NB4 (cell line): ENCODE measurements around the gene SLC5A10.

Experiments used
- MAX ChIP-seq: IDR thresholded peaks from 2 replicates; pipeline ENCODE4 v1.6.1; 2011; ENCODE audit warnings: low read depth, low read length
- MYC ChIP-seq: IDR thresholded peaks from 2 replicates; pipeline ENCODE4 v1.6.1; 2011; ENCODE audit warnings: low read depth, low read length
- POLR2A ChIP-seq: IDR thresholded peaks from 2 replicates; pipeline ENCODE4 v1.6.1; 2011; ENCODE audit warnings: mild to moderate bottlenecking; ENCODE audit not compliant: insufficient read length; ENCODE audit errors: extremely low read depth
- TF ChIP-seq, protein P1 (sequence below): IDR thresholded peaks from one replicate; pipeline ENCODE4 v1.5.1; 2012; ENCODE audit warnings: low read depth, low read length

DNA sequence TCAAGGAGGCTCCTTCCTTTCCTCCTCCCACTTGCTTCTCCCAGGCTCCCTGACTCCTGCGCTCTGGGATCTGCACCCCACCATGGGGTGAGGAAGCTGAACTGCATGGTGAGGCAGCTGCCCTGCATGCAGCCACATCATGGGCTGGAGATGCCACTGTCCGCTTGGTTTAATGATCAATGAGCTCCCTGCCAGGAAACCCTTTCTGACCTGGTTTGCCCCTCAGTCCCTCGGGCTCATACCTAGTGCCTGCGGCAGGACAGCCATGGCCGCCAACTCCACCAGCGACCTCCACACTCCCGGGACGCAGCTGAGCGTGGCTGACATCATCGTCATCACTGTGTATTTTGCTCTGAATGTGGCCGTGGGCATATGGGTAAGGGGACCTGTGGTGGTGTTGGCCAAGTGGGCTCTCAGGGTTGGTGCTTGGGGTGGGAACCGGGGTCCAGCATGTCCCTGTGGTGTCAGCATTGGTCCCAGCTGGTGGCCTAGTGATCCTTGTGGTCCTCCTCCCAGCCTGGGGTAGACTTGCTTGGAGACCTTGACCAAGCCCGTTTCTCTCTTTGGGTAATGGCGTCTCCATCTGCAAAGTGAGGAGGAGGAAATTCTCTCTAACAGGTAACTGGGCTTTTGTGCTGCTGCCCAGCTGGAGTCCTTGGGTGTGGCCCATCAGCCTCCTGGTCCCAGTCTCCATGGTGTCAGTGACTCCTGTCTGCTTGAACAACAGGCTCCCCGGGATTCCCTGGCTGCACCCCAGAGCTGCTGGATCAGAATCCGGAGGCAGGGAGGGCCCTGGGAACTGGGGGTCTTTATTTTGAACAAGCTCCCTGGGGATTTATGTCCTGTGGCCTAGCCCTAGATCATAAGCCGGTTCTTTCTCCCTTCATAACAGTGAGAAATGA is at the start of gene SLC5A10:
- TF ChIP-seq, protein P1, sequence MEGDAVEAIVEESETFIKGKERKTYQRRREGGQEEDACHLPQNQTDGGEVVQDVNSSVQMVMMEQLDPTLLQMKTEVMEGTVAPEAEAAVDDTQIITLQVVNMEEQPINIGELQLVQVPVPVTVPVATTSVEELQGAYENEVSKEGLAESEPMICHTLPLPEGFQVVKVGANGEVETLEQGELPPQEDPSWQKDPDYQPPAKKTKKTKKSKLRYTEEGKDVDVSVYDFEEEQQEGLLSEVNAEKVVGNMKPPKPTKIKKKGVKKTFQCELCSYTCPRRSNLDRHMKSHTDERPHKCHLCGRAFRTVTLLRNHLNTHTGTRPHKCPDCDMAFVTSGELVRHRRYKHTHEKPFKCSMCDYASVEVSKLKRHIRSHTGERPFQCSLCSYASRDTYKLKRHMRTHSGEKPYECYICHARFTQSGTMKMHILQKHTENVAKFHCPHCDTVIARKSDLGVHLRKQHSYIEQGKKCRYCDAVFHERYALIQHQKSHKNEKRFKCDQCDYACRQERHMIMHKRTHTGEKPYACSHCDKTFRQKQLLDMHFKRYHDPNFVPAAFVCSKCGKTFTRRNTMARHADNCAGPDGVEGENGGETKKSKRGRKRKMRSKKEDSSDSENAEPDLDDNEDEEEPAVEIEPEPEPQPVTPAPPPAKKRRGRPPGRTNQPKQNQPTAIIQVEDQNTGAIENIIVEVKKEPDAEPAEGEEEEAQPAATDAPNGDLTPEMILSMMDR, result no peak
- no peak for TF ChIP-seq MYC
- no peak for TF ChIP-seq POLR2A
- no peak for TF ChIP-seq MAX
